Measurements from ENCODE around the gene ENPP7. TPM values are rescaled to one million over a fixed set of nuclear protein-coding genes. Genes with fewer than 3 reads are reported as not detected.

ENPP7 gene
- total and polyA plus RNA-seq, 4 donors: 0.31 TPM; not detected in 3

DNA sequence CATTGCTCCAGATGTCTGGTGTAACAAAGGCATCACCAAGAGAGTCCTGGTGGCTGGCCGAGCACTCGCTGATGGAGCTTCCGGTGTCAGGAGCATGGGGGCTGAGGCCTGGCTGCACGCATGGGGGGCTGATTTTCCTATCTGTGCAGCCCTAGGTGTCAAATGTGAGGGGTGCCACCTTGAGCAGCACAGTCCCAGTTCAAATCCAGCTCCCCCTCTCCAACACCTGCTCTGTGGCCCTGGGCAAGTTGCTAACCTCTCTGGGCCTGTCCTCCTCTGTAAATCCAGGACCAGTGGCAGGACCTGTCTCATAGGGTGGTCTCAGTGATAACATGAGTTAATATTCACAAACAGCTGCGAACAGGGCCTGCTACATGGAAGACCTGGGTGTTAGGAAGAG, 12.9 kb downstream of the ENPP7 start:
- 90 to 92% methylated on average over 5 of the region's 5 CpGs for WGBS, 2 donors
- TF ChIP-seq, protein P1, sequence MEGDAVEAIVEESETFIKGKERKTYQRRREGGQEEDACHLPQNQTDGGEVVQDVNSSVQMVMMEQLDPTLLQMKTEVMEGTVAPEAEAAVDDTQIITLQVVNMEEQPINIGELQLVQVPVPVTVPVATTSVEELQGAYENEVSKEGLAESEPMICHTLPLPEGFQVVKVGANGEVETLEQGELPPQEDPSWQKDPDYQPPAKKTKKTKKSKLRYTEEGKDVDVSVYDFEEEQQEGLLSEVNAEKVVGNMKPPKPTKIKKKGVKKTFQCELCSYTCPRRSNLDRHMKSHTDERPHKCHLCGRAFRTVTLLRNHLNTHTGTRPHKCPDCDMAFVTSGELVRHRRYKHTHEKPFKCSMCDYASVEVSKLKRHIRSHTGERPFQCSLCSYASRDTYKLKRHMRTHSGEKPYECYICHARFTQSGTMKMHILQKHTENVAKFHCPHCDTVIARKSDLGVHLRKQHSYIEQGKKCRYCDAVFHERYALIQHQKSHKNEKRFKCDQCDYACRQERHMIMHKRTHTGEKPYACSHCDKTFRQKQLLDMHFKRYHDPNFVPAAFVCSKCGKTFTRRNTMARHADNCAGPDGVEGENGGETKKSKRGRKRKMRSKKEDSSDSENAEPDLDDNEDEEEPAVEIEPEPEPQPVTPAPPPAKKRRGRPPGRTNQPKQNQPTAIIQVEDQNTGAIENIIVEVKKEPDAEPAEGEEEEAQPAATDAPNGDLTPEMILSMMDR (IDR thresholded peaks at IDR 0.05; ENCODE audit: control extremely low read depth, extremely low read depth): no peak
- Histone ChIP-seq H3K27me3 (ENCODE audit: control insufficient read depth in 3 of 3, insufficient read depth in 3 of 3, low read length in 2 of 3) (peaks cover 9 to 26% (median 22%) of the 10 kb centered on the region in 3 donors), H3K9ac (ENCODE audit: insufficient read depth in 1 of 2, low read length in 2 of 2) (no peak overlapping the region), H3K9me3 (ENCODE audit: control insufficient read depth in 4 of 4, insufficient read depth in 3 of 4, low read length in 3 of 4) (peaks cover 0 to 4% (median 0%) of the 10 kb centered on the region in 4 donors), H3K4me3 (no peak overlapping the region), H3K4me1 (ENCODE audit: control insufficient read depth in 5 of 5, insufficient read depth in 5 of 5, low read length in 5 of 5) (peaks cover 0 to 28% (median 7%) of the 10 kb centered on the region in 5 donors), H3K36me3 (ENCODE audit: control insufficient read depth in 4 of 4, insufficient read depth in 4 of 4, low read length in 4 of 4) (no peaks in the 10 kb centered on the region), H3K27ac (ENCODE audit: low read depth in 1 of 2, low read length in 1 of 2) (no peak overlapping the region)
- no peak for DNase-seq
- no peak for ATAC-seq (ENCODE audit: insufficient read depth, low FRiP score)

DNA sequence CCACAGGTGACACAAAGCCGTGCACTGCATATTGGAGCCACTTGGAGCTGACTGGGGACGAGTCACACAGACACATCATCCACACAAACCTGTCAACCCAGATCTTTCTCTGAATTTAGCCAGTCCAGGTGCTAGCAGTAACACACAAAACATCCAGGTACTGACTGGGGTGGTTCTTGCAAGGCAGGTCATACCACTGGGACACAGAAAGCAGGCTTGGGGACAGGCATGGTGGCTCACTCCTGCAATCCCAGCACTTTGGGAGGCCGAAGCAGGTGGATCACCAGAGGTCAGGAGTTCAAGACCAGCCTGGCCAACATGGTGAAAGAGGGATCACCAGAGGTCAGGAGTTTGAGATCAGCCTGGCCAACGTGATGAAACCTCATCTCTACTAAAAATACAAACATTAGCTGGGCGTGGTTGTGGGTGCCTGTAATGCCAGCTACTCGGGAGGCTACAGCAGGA, 14.9 kb downstream of the ENPP7 start:
- no peaks in the 10 kb centered on the region for H3K36me3 ChIP-seq (ENCODE audit: control insufficient read depth in 4 of 4, insufficient read depth in 4 of 4, low read length in 4 of 4)
- peaks cover 0 to 4% (median 0%) of the 10 kb centered on the region in 4 donors for H3K9me3 ChIP-seq (ENCODE audit: control insufficient read depth in 4 of 4, insufficient read depth in 3 of 4, low read length in 3 of 4)
- peaks cover 10 to 37% (median 36%) of the 10 kb centered on the region in 3 donors for H3K27me3 ChIP-seq (ENCODE audit: control insufficient read depth in 3 of 3, insufficient read depth in 3 of 3, low read length in 2 of 3)
- peaks cover 0 to 21% (median 7%) of the 10 kb centered on the region in 5 donors for H3K4me1 ChIP-seq (ENCODE audit: control insufficient read depth in 5 of 5, insufficient read depth in 5 of 5, low read length in 5 of 5)
- DNase-seq (no peak), ATAC-seq (ENCODE audit: insufficient read depth, low FRiP score) (no peak)
- TF ChIP-seq, protein P1 (IDR thresholded peaks at IDR 0.05; ENCODE audit: control extremely low read depth, extremely low read depth): no peak
- 39 to 51% methylated on average over 6 of the region's 6 CpGs for WGBS, 2 donors
- no peak overlapping the region for H3K27ac ChIP-seq (ENCODE audit: low read depth in 1 of 2, low read length in 1 of 2)
- no peak overlapping the region for H3K9ac ChIP-seq (ENCODE audit: insufficient read depth in 1 of 2, low read length in 2 of 2)
- H3K4me3 ChIP-seq: no peak overlapping the region

DNA sequence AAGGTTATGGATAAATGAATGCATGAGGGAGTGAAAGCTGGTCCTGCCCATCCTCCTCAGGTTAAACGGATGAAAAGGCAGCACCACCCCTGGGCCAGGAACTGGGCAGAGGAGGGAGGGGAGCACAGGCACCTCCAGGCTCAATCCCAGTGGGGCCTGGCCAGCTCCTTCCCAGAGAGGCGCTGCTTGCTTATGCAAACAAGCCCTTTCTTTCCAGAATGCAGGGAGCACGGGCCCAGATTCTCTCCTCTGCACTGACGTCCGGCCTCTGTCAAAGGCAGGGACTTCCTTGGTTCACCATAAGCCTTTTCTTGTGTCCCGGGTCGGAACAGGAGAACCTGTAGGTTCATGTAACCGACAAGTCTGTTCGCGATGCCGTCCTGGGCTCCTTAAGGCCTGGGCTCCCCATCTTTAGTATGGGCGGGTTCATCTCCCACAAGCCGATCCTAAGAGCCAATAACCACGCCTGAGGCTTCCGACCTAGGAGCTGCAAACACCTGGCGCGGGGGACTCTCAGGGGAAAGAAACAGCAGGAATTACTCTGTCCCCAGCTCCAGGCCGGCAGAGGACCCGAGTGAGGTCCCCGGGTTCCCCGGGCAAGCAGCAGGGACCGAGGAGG, 16.3 kb downstream of the ENPP7 start:
- H3K9me3 ChIP-seq (ENCODE audit: control insufficient read depth in 4 of 4, insufficient read depth in 3 of 4, low read length in 3 of 4): peaks cover 0 to 4% (median 0%) of the 10 kb centered on the region in 4 donors
- DNase-seq (peak; percentile 36 to 50 (median 37)), ATAC-seq (ENCODE audit: insufficient read depth, low FRiP score) (no peak)
- WGBS, 2 donors: 27 to 31% methylated on average over 22 of the region's 22 CpGs
- no peak overlapping the region for H3K27ac ChIP-seq (ENCODE audit: low read depth in 1 of 2, low read length in 1 of 2)
- no peaks in the 10 kb centered on the region for H3K36me3 ChIP-seq (ENCODE audit: control insufficient read depth in 4 of 4, insufficient read depth in 4 of 4, low read length in 4 of 4)
- H3K4me3 ChIP-seq: no peak overlapping the region
- TF ChIP-seq, protein P1 (IDR thresholded peaks at IDR 0.05; ENCODE audit: control extremely low read depth, extremely low read depth): no peak
- H3K9ac ChIP-seq (ENCODE audit: insufficient read depth in 1 of 2, low read length in 2 of 2): no peak overlapping the region
- H3K4me1 ChIP-seq (ENCODE audit: control insufficient read depth in 5 of 5, insufficient read depth in 5 of 5, low read length in 5 of 5): peaks cover 0 to 17% (median 7%) of the 10 kb centered on the region in 5 donors
- H3K27me3 ChIP-seq (ENCODE audit: control insufficient read depth in 3 of 3, insufficient read depth in 3 of 3, low read length in 2 of 3): peaks cover 10 to 45% (median 44%) of the 10 kb centered on the region in 3 donors
